ENCODE results near the gene IRF1. TPM values are rescaled to one million over a fixed set of nuclear protein-coding genes. Genes with fewer than 3 reads are reported as not detected.

Gene IRF1
- total and polyA plus RNA-seq, 12 donors: 3.0 to 116 (median 20.1) TPM

DNA sequence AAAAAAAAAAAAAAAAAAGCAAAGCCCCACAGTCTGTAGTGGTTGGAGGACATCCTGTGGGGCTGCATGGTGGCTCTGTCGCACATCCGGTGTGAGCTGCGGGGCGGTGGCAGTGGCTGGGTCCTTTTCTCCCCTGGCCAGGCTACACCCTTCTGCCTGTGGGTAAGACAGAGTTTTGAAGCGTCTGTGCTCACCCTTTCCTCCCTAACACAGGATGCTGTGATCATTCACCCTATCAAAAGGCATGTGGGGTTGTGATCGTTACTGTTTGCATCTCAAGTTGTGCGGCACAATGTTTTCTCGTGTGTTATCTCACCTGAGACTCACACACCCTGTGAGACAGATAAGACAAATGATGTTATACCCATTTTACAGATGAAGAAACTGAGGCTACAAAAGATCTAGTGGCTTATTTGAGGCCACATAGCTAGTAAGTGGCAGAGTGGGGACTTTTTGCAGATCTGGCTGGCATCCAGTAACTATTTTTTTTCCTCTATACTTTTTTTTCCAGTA is 17.5 kb downstream of the IRF1 start:
- Histone ChIP-seq H3K27me3 (no peaks in the 10 kb centered on the region), H3K27ac (no peak overlapping the region), H3K36me3 (replicated peaks in 1 of 2) (no peaks in the 10 kb centered on the region), H3K4me1 (replicated peaks in 1 of 2) (peaks cover 13 to 18% of the 10 kb centered on the region in 2 donors), H3K9me3 (replicated peaks in 1 of 3) (no peaks in the 10 kb centered on the region), H3K4me3 (no peak overlapping the region)
- TF ChIP-seq, protein P1, sequence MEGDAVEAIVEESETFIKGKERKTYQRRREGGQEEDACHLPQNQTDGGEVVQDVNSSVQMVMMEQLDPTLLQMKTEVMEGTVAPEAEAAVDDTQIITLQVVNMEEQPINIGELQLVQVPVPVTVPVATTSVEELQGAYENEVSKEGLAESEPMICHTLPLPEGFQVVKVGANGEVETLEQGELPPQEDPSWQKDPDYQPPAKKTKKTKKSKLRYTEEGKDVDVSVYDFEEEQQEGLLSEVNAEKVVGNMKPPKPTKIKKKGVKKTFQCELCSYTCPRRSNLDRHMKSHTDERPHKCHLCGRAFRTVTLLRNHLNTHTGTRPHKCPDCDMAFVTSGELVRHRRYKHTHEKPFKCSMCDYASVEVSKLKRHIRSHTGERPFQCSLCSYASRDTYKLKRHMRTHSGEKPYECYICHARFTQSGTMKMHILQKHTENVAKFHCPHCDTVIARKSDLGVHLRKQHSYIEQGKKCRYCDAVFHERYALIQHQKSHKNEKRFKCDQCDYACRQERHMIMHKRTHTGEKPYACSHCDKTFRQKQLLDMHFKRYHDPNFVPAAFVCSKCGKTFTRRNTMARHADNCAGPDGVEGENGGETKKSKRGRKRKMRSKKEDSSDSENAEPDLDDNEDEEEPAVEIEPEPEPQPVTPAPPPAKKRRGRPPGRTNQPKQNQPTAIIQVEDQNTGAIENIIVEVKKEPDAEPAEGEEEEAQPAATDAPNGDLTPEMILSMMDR (IDR thresholded peaks at IDR 0.05): no peak
- TF ChIP-seq POLR2A (IDR thresholded peaks at IDR 0.05): no peak
- 84 to 98% (median 89%) methylated on average over 8 of the region's 8 CpGs for WGBS, 4 donors
- intact Hi-C loops (cut with DNase I): no loop called here
- peak in 2 of 7 donors; percentile 30 to 60 for DNase-seq

DNA sequence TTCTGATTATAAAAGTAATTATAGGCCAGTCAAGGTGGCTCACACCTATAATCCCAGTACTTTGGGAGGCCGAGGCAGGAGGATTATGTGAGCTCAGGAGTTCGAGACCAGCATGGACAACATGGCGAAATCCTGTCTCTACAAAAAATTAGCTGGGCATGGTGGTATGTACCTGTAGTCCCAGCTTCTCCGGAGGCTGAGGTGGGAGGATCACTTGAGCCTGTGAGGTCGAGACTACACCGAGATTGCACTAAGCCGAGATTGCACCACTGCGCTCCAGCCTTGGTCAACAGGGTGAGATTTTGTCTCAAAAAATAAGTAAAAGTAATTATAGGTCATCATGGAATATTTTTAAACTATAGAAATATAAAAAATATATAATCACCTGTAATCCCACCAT is 18.1 kb downstream of the IRF1 start:
- no peaks in the 10 kb centered on the region for H3K36me3 ChIP-seq (replicated peaks in 1 of 2)
- WGBS, 4 donors: 91 to 99% (median 97%) methylated on average over 8 of the region's 8 CpGs
- H3K27ac ChIP-seq: no peak overlapping the region
- H3K9me3 ChIP-seq (replicated peaks in 1 of 3): no peaks in the 10 kb centered on the region
- DNase-seq: peak in 2 of 7 donors; percentile 5 to 46
- H3K4me3 ChIP-seq: no peak overlapping the region
- H3K4me1 ChIP-seq (replicated peaks in 1 of 2): peaks cover 16 to 23% of the 10 kb centered on the region in 2 donors
- intact Hi-C loops (cut with DNase I): no loop called here
- no peaks in the 10 kb centered on the region for H3K27me3 ChIP-seq
- TF ChIP-seq, protein P1 (IDR thresholded peaks at IDR 0.05): no peak
- TF ChIP-seq POLR2A (IDR thresholded peaks at IDR 0.05): no peak

GRCh38 chr5:132471944-132472343 is 18.6 kb downstream of the IRF1 start:
- H3K27ac ChIP-seq: no peak overlapping the region
- peaks cover 21 to 28% of the 10 kb centered on the region in 2 donors for H3K4me1 ChIP-seq (replicated peaks in 1 of 2)
- intact Hi-C loops (cut with DNase I): no loop called here
- peak in 2 of 7 donors; percentile 2 to 49 for DNase-seq
- 90 to 96% (median 93%) methylated on average over 7 of the region's 7 CpGs for WGBS, 4 donors
- no peaks in the 10 kb centered on the region for H3K9me3 ChIP-seq (replicated peaks in 1 of 3)
- H3K36me3 ChIP-seq (replicated peaks in 1 of 2): no peaks in the 10 kb centered on the region
- TF ChIP-seq, protein P1 (IDR thresholded peaks at IDR 0.05): no peak
- no peak for TF ChIP-seq POLR2A (IDR thresholded peaks at IDR 0.05)
- no peaks in the 10 kb centered on the region for H3K27me3 ChIP-seq
- no peak overlapping the region for H3K4me3 ChIP-seq

GRCh38 chr5:132471151-132471907 is 19.2 kb downstream of the IRF1 start:
- DNase-seq: peak in 2 of 7 donors; percentile 4 to 45
- H3K27ac ChIP-seq: no peak overlapping the region
- H3K9me3 ChIP-seq (replicated peaks in 1 of 3): no peaks in the 10 kb centered on the region
- no peaks in the 10 kb centered on the region for H3K27me3 ChIP-seq
- WGBS, 4 donors: 91 to 97% (median 94%) methylated on average over 2 of the region's 2 CpGs
- no peaks in the 10 kb centered on the region for H3K36me3 ChIP-seq (replicated peaks in 1 of 2)
- no peak overlapping the region for H3K4me3 ChIP-seq
- TF ChIP-seq, protein P1 (IDR thresholded peaks at IDR 0.05): no peak
- no peak for TF ChIP-seq POLR2A (IDR thresholded peaks at IDR 0.05)
- peaks cover 22 to 33% of the 10 kb centered on the region in 2 donors for H3K4me1 ChIP-seq (replicated peaks in 1 of 2)
- intact Hi-C loops (cut with DNase I): no loop called here
